Measurements from ENCODE around the gene MEGF10. TPM values are rescaled to one million over a fixed set of nuclear protein-coding genes. Genes with fewer than 3 reads are reported as not detected.

MEGF10 gene
- polyA plus RNA-seq, 4 donors, result 0.31 to 0.35 TPM; not detected in 2

- Histone ChIP-seq H3K4me3 (ENCODE audit: low read depth in 1 of 3, low read length in 3 of 3) (no peak overlapping the region), H3K4me1 (ENCODE audit: control insufficient read depth in 3 of 3, insufficient read depth in 2 of 3, low read depth in 1 of 3, low read length in 2 of 3) (no peaks in the 10 kb centered on the region), H3K27ac (ENCODE audit: low read depth in 1 of 3, low read length in 2 of 3) (no peak overlapping the region), H3K36me3 (ENCODE audit: control insufficient read depth in 3 of 3, insufficient read depth in 2 of 3, low read depth in 1 of 3, low read length in 3 of 3) (no peaks in the 10 kb centered on the region), H3K27me3 (ENCODE audit: control insufficient read depth in 3 of 3, insufficient read depth in 3 of 3, low read length in 3 of 3) (no peaks in the 10 kb centered on the region), H3K9me3 (ENCODE audit: control insufficient read depth in 2 of 2, insufficient read depth in 1 of 2, low read depth in 1 of 2, low read length in 1 of 2) (peaks cover 0 to 2% of the 10 kb centered on the region in 2 donors)
- FAIRE-seq (no peak), DNase-seq (no peak)
- WGBS, 3 donors, result 76 to 81% (median 79%) methylated on average over 6 of the region's 6 CpGs
Measured at GRCh38 chr5:127373858-127374491, 83.4 kb downstream of the MEGF10 start.

- DNase-seq, result no peak
Measured at GRCh38 chr5:127375124-127375523, 84.5 kb downstream of the MEGF10 start.

GRCh38 chr5:127375544-127376091 lies 85.0 kb downstream of the MEGF10 start:
- Histone ChIP-seq H3K9me3 (ENCODE audit: control insufficient read depth in 2 of 2, insufficient read depth in 1 of 2, low read depth in 1 of 2, low read length in 1 of 2) (peaks cover 0 to 2% of the 10 kb centered on the region in 2 donors), H3K36me3 (ENCODE audit: control insufficient read depth in 3 of 3, insufficient read depth in 2 of 3, low read depth in 1 of 3, low read length in 3 of 3) (no peaks in the 10 kb centered on the region), H3K27me3 (ENCODE audit: control insufficient read depth in 3 of 3, insufficient read depth in 3 of 3, low read length in 3 of 3) (no peaks in the 10 kb centered on the region), H3K4me1 (ENCODE audit: control insufficient read depth in 3 of 3, insufficient read depth in 2 of 3, low read depth in 1 of 3, low read length in 2 of 3) (no peaks in the 10 kb centered on the region), H3K27ac (ENCODE audit: low read depth in 1 of 3, low read length in 2 of 3) (no peak overlapping the region), H3K4me3 (ENCODE audit: low read depth in 1 of 3, low read length in 3 of 3) (no peak overlapping the region)
- DNase-seq (no peak), FAIRE-seq (no peak)
- WGBS, 3 donors, result 78 to 100% (median 96%) methylated on average over 1 of the region's 1 CpG

More at GRCh38 chr5:127375124-127375523, 84.5 kb downstream of the MEGF10 start:
- H3K27ac ChIP-seq (ENCODE audit: low read depth in 1 of 3, low read length in 2 of 3), result no peak overlapping the region
- H3K9me3 ChIP-seq (ENCODE audit: control insufficient read depth in 2 of 2, insufficient read depth in 1 of 2, low read depth in 1 of 2, low read length in 1 of 2), result peaks cover 0 to 2% of the 10 kb centered on the region in 2 donors
- no peak overlapping the region for H3K4me3 ChIP-seq (ENCODE audit: low read depth in 1 of 3, low read length in 3 of 3)
- no peak for FAIRE-seq
- H3K4me1 ChIP-seq (ENCODE audit: control insufficient read depth in 3 of 3, insufficient read depth in 2 of 3, low read depth in 1 of 3, low read length in 2 of 3), result no peaks in the 10 kb centered on the region
- H3K36me3 ChIP-seq (ENCODE audit: control insufficient read depth in 3 of 3, insufficient read depth in 2 of 3, low read depth in 1 of 3, low read length in 3 of 3), result no peaks in the 10 kb centered on the region
- H3K27me3 ChIP-seq (ENCODE audit: control insufficient read depth in 3 of 3, insufficient read depth in 3 of 3, low read length in 3 of 3), result no peaks in the 10 kb centered on the region

- H3K4me3 ChIP-seq (ENCODE audit: low read depth in 1 of 3, low read length in 3 of 3), result no peak overlapping the region
- H3K27me3 ChIP-seq (ENCODE audit: control insufficient read depth in 3 of 3, insufficient read depth in 3 of 3, low read length in 3 of 3), result no peaks in the 10 kb centered on the region
- no peaks in the 10 kb centered on the region for H3K4me1 ChIP-seq (ENCODE audit: control insufficient read depth in 3 of 3, insufficient read depth in 2 of 3, low read depth in 1 of 3, low read length in 2 of 3)
- H3K9me3 ChIP-seq (ENCODE audit: control insufficient read depth in 2 of 2, insufficient read depth in 1 of 2, low read depth in 1 of 2, low read length in 1 of 2), result peaks cover 0 to 2% of the 10 kb centered on the region in 2 donors
- DNase-seq (no peak), FAIRE-seq (no peak)
- H3K36me3 ChIP-seq (ENCODE audit: control insufficient read depth in 3 of 3, insufficient read depth in 2 of 3, low read depth in 1 of 3, low read length in 3 of 3), result no peaks in the 10 kb centered on the region
- WGBS, 3 donors, result 94 to 96% (median 96%) methylated on average over 8 of the region's 8 CpGs
- H3K27ac ChIP-seq (ENCODE audit: low read depth in 1 of 3, low read length in 2 of 3), result no peak overlapping the region
Measured at GRCh38 chr5:127377651-127378050, 87.1 kb downstream of the MEGF10 start.

- H3K4me3 ChIP-seq (ENCODE audit: low read depth in 1 of 3, low read length in 3 of 3), result no peak overlapping the region
- no peaks in the 10 kb centered on the region for H3K9me3 ChIP-seq (ENCODE audit: control insufficient read depth in 2 of 2, insufficient read depth in 1 of 2, low read depth in 1 of 2, low read length in 1 of 2)
- no peak for FAIRE-seq
- no peaks in the 10 kb centered on the region for H3K36me3 ChIP-seq (ENCODE audit: control insufficient read depth in 3 of 3, insufficient read depth in 2 of 3, low read depth in 1 of 3, low read length in 3 of 3)
- no peak for DNase-seq
- H3K27ac ChIP-seq (ENCODE audit: low read depth in 1 of 3, low read length in 2 of 3), result no peak overlapping the region
- H3K4me1 ChIP-seq (ENCODE audit: control insufficient read depth in 3 of 3, insufficient read depth in 2 of 3, low read depth in 1 of 3, low read length in 2 of 3), result no peaks in the 10 kb centered on the region
- H3K27me3 ChIP-seq (ENCODE audit: control insufficient read depth in 3 of 3, insufficient read depth in 3 of 3, low read length in 3 of 3), result no peaks in the 10 kb centered on the region
- WGBS, 3 donors, result 88 to 94% (median 90%) methylated on average over 1 of the region's 1 CpG
Measured at GRCh38 chr5:127385936-127386335, 95.3 kb downstream of the MEGF10 start.

GRCh38 chr5:127386557-127386956 lies 96.0 kb downstream of the MEGF10 start:
- Histone ChIP-seq H3K27me3 (ENCODE audit: control insufficient read depth in 3 of 3, insufficient read depth in 3 of 3, low read length in 3 of 3) (no peaks in the 10 kb centered on the region), H3K36me3 (ENCODE audit: control insufficient read depth in 3 of 3, insufficient read depth in 2 of 3, low read depth in 1 of 3, low read length in 3 of 3) (no peaks in the 10 kb centered on the region), H3K27ac (ENCODE audit: low read depth in 1 of 3, low read length in 2 of 3) (no peak overlapping the region), H3K4me3 (ENCODE audit: low read depth in 1 of 3, low read length in 3 of 3) (no peak overlapping the region), H3K9me3 (ENCODE audit: control insufficient read depth in 2 of 2, insufficient read depth in 1 of 2, low read depth in 1 of 2, low read length in 1 of 2) (no peaks in the 10 kb centered on the region), H3K4me1 (ENCODE audit: control insufficient read depth in 3 of 3, insufficient read depth in 2 of 3, low read depth in 1 of 3, low read length in 2 of 3) (no peaks in the 10 kb centered on the region)
- DNase-seq, result no peak
- WGBS, 3 donors, result 23 to 33% (median 26%) methylated on average over 2 of the region's 2 CpGs
- no peak for FAIRE-seq

- FAIRE-seq, result no peak
- Histone ChIP-seq H3K27me3 (ENCODE audit: control insufficient read depth in 3 of 3, insufficient read depth in 3 of 3, low read length in 3 of 3) (no peaks in the 10 kb centered on the region), H3K36me3 (ENCODE audit: control insufficient read depth in 3 of 3, insufficient read depth in 2 of 3, low read depth in 1 of 3, low read length in 3 of 3) (no peaks in the 10 kb centered on the region), H3K4me1 (ENCODE audit: control insufficient read depth in 3 of 3, insufficient read depth in 2 of 3, low read depth in 1 of 3, low read length in 2 of 3) (no peaks in the 10 kb centered on the region), H3K4me3 (ENCODE audit: low read depth in 1 of 3, low read length in 3 of 3) (no peak overlapping the region), H3K9me3 (ENCODE audit: control insufficient read depth in 2 of 2, insufficient read depth in 1 of 2, low read depth in 1 of 2, low read length in 1 of 2) (no peaks in the 10 kb centered on the region), H3K27ac (ENCODE audit: low read depth in 1 of 3, low read length in 2 of 3) (no peak overlapping the region)
- 86 to 94% (median 86%) methylated on average over 2 of the region's 2 CpGs for WGBS, 3 donors
- no peak for DNase-seq
Measured at GRCh38 chr5:127389601-127390000, 99.0 kb downstream of the MEGF10 start.

GRCh38 chr5:127392762-127393161 lies 102.2 kb downstream of the MEGF10 start:
- H3K4me3 ChIP-seq (ENCODE audit: low read depth in 1 of 3, low read length in 3 of 3), result no peak overlapping the region
- FAIRE-seq (no peak), DNase-seq (no peak)
- H3K27ac ChIP-seq (ENCODE audit: low read depth in 1 of 3, low read length in 2 of 3), result no peak overlapping the region
- 84 to 92% (median 87%) methylated on average over 4 of the region's 4 CpGs for WGBS, 3 donors
- no peaks in the 10 kb centered on the region for H3K4me1 ChIP-seq (ENCODE audit: control insufficient read depth in 3 of 3, insufficient read depth in 2 of 3, low read depth in 1 of 3, low read length in 2 of 3)
- H3K9me3 ChIP-seq (ENCODE audit: control insufficient read depth in 2 of 2, insufficient read depth in 1 of 2, low read depth in 1 of 2, low read length in 1 of 2), result no peaks in the 10 kb centered on the region
- no peaks in the 10 kb centered on the region for H3K36me3 ChIP-seq (ENCODE audit: control insufficient read depth in 3 of 3, insufficient read depth in 2 of 3, low read depth in 1 of 3, low read length in 3 of 3)
- peaks cover 0 to 1% (median 0%) of the 10 kb centered on the region in 3 donors for H3K27me3 ChIP-seq (ENCODE audit: control insufficient read depth in 3 of 3, insufficient read depth in 3 of 3, low read length in 3 of 3)
